HG02852 (cell line): ENCODE measurements around the gene CLK3.
"Not testable (repeated sequence)": the region's sequence is repeated elsewhere in the genome, so short reads cannot be mapped to it uniquely, and the experiment has no call there.

Experiments used
- ATAC-seq: cut with Tn5 transposase; IDR thresholded peaks from one replicate; pipeline ENCODE4 v1.9.1; 2021; ENCODE audit warnings: mild to moderate bottlenecking, moderate library complexity; ENCODE audit not compliant: unreplicated experiment

The CLK3 gene

DNA sequence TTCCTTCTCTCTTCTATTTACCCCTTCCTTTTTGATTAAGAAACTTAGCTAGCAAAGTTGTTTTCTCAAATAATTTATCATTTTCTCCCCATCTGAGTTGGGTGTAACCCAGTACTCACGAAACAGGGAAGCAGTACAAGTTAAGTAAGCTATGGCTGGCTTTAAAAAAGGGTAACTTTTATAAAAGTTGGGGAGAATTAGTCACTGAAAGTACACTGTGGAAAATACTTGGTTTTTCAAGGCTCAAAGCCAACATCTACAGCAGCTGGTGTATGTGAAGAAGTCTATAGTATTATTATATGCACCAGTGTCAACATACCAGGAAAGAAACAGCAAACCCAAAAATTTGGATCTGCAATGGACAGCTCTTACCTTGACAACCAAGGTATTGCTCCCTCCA is 25.5 kb downstream of the CLK3 start:
- no peak for ATAC-seq

DNA sequence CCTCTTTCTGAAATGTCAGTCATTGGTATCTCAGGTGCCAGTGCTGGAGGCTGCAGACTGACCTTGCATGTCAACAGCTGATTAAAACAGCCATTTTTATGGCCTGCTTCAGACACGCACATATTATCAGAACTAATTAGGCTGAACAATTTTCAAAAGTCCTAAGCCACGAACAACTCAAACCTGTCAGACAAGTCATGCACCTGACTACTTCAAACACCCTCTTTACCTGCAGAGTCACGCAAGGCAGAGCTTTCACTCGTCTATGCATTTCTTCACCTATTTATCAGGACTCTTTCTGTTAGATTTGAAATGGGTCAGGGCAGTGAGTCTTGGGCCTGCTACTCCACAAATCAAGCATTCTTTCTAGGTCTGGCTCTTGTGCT is 26.7 kb downstream of the CLK3 start:
- ATAC-seq, result no peak

GRCh38 chr15:74642734-74643664 is 27.4 kb downstream of the CLK3 start:
- ATAC-seq, result no peak

DNA sequence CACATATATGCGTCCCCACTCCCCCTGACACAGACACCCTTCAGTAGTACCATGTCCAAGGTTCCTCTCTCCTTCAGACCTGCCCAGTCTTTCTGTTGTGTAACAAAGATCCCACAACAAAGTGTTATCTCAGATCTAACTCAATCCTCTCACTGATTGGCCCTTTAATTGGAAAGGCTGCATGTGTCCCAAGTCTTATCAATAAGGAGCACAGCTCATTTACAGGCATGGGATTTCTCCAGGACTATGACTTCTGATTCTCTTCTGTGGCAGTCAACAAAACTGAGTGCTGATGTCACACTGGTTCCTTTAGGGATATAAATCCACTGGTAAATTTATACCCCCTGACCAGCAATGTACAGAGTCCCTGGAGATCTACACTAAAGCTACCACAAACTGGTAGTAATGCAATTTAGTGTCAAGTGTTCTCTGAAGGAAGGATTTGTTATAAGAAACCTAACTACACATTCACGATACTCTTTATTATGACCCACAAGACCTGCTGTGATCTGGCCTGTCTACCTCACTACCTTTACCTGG is 28.1 kb downstream of the CLK3 start:
- no peak for ATAC-seq

GRCh38 chr15:74646480-74646879 is 30.8 kb downstream of the CLK3 start:
- ATAC-seq, result no peak

GRCh38 chr15:74648051-74648842 is 32.6 kb downstream of the CLK3 start:
- ATAC-seq, result no peak

- ATAC-seq, result no peak
These were observed 35.7 kb downstream of the CLK3 start for GRCh38 chr15:74651242-74651741.

DNA sequence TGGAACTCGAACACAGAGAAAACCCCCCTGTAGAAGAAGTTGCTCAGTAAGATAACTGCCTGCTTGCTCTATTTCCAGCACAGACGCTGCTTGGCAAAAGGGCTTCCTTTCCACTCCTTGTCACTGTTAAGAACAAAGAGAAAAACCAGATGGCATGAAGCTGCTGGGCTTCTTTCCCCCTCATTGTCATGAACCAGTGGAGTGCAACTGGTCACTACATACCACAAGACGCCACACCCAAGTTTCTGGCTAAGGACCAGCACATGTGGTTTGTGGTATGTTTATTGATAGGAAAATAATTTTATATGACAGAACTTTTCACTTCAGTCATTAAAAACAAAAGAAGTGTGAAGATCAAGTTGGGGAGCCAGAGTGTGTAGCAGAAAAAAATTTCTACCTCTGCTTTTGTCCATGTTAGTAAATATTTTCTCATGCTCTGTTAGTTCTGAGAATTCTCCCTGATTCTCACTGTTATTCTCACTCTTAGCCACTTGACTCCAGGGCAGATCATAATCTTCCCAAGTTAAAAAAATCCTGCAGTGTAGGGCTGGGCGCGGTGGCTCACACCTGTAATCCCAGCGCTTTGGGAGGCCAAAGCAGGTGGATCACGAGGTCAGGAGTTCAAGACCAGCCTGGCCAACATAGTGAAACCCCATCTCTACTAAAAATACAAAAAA is 37.9 kb downstream of the CLK3 start:
- no peak for ATAC-seq

DNA sequence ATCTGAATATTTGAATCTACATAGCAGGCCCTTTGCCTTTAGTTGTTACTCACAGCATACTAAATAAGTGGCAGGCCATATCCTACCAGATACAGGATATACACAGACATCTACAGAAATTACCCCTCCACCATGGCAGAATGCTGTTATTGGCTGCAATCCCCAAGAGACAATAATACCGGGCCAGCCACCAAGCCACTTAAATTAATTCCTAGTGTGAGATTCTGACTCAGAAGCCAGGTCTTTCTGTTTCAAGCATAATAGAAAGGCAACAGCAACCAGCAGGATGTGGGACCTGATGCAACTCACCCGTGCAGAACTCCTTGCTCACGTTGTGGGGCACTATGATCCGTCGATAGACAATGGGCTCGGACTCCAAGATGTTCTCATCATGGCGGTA is 39.8 kb downstream of the CLK3 start:
- no peak for ATAC-seq

GRCh38 chr15:74656935-74657535 is 41.4 kb downstream of the CLK3 start:
- no peak for ATAC-seq

GRCh38 chr15:74657846-74658245 is 42.2 kb downstream of the CLK3 start:
- no peak for ATAC-seq

- ATAC-seq, result not testable (repeated sequence)
These were observed 45.6 kb downstream of the CLK3 start for GRCh38 chr15:74661280-74661679.

- ATAC-seq, result no peak
These were observed 46.6 kb downstream of the CLK3 start for GRCh38 chr15:74662064-74662860.

DNA sequence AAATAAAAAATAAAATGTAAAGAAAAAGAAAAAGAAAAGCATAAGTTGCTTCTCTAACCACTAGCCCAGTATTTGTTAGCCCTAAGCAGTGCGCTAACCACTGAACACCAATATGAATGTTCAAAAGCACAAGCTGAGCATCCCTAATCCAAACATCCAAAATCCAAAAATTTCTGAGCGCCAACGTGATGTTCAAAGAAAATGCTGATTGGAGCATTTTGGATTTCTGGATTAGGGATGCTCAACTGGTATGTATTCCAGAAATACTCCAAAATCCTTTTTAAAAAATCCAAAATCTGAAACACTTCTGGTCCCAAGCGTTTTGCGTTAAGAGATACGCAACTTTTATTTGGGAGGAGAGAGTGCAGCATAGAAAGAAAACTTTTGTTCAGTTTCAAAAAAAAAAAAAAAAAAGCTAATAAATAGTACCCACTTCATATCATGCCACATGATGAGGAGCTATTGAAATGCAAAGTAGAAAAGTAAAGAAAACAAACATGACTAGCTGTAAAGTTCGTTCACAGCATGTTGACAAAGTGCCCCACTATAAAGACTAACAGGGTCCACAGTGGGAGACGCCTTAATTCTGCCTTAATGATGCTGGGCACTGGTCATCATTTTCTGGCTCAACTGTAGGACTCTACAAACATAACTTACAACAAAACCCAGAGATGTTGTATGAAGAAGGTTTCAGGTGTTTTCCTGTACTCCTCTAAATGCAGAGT is 47.8 kb downstream of the CLK3 start:
- no peak for ATAC-seq

GRCh38 chr15:74664028-74664616 is 48.5 kb downstream of the CLK3 start:
- ATAC-seq, result no peak

- ATAC-seq, result no peak
These were observed 49.0 kb downstream of the CLK3 start for GRCh38 chr15:74664670-74665069.

DNA sequence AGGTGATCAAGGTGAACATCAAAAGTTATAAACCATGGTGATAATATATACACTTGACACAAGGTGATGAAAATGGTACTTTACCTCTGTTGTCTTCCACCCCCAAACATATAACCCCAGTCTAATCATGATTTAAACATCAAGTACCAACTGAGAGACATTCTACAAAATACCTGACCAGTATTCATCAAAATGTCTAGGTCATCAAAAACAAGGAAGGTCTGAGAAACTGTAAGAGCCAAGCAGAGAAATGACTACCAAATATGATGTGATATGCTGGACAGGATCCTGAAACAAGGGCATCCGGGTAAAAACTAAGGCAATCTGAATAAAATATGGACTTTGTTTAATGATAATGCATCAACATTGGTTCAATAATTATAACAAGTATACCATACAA is 52.3 kb downstream of the CLK3 start:
- no peak for ATAC-seq

GRCh38 chr15:74669627-74670026 is 54.0 kb downstream of the CLK3 start:
- ATAC-seq, result no peak

GRCh38 chr15:74674161-74674560 is 58.5 kb downstream of the CLK3 start:
- ATAC-seq, result no peak
